Subcutaneous abdominal adipose tissue (tissue), 5 donors: ENCODE measurements around the gene SHC4.
A peak's percentile ranks its signal among the peaks of the same experiment; 100 is the strongest.
"Not testable (repeated sequence)": the region's sequence is repeated elsewhere in the genome, so short reads cannot be mapped to it uniquely, and the experiment has no call there.

Experiments used
- H3K27ac ChIP-seq: one replicate; pipeline ENCODE4 v1.7.0; 2013; ENCODE audit warnings: low read depth, mild to moderate bottlenecking, inconsistent platforms, low read length, moderate library complexity
- H3K27me3 ChIP-seq, 5 donors: one replicate each; pipeline ENCODE4 v1.7.0; 2013; ENCODE audit warnings: low read length in 5 of 5, inconsistent platforms in 1 of 5; ENCODE audit not compliant: control insufficient read depth in 5 of 5, insufficient read depth in 4 of 5
- H3K36me3 ChIP-seq, 5 donors: one replicate each; pipeline ENCODE4 v1.7.0; 2013; ENCODE audit warnings: low read length in 5 of 5; ENCODE audit not compliant: control insufficient read depth in 5 of 5, insufficient read depth in 5 of 5
- H3K4me1 ChIP-seq, 5 donors: one replicate each; pipeline ENCODE4 v1.7.0; 2013; ENCODE audit warnings: low read length in 5 of 5, mild to moderate bottlenecking in 3 of 5, moderate library complexity in 1 of 5; ENCODE audit not compliant: control insufficient read depth in 5 of 5, insufficient read depth in 5 of 5
- H3K4me3 ChIP-seq, 5 donors: one replicate each; pipeline ENCODE4 v1.7.0; 2013; ENCODE audit warnings: low read length in 5 of 5, low read depth in 1 of 5
- H3K9ac ChIP-seq, 5 donors: one replicate each; pipeline ENCODE4 v1.7.0; 2013; ENCODE audit warnings: low read length in 5 of 5, mild to moderate bottlenecking in 4 of 5, moderate library complexity in 3 of 5
- H3K9me3 ChIP-seq, 5 donors: one replicate each; pipeline ENCODE4 v1.7.0; 2013; ENCODE audit warnings: low read length in 5 of 5; ENCODE audit not compliant: control insufficient read depth in 5 of 5
- donor health status: healthy.
- donor health status: healthy.
- donor health status: healthy.
- donor health status: healthy.
- donor health status: healthy.

Gene SHC4

DNA sequence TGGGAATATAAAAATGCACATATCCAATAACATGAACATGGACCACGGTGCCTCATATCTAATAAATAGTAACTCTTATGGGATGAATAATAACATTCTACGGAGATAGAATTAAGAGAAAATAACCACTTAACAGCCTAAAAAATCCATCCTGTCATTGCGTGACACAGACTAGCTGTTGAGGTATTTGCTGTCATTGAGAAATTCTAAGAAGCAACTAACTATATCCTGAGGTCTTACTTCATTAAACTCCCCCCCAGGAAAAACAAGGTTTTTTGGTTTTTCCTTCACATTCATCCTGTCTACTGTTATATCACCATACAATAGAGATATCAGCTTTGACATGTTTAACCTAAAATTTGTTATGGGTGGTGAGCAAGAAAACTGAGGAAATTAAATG, 167.2 kb downstream of the SHC4 start:
- Histone ChIP-seq H3K4me1 (peaks cover 0 to 14% (median 4%) of the 10 kb centered on the region in 5 donors), H3K9ac (peak overlapping the region in 1 of 5 donors; percentile 30), H3K36me3 (no peaks in the 10 kb centered on the region), H3K9me3 (no peaks in the 10 kb centered on the region), H3K4me3 (peak overlapping the region in 1 of 5 donors; percentile 54), H3K27me3 (no peaks in the 10 kb centered on the region), H3K27ac (peak overlapping the region; percentile 51)

DNA sequence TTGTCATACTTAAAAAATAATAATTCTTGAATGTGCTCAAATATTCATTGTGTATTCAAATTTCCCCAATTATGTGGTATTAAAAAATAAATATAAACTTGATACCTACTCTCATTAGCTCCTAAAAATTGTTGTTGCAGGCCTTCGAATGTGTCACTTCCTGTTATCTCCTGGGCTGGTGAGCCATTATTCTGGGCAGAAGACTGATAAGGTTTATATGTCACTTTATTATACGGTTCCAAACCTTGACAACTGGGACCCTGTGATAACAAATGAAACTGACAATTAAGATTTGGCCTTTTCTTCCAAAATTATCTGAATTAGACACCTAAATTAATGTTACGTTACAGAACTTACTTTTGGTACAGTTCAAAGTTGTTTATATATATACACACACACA, 167.8 kb downstream of the SHC4 start:
- no peak overlapping the region for H3K27ac ChIP-seq
- H3K9ac ChIP-seq, result no peak overlapping the region
- no peak overlapping the region for H3K4me3 ChIP-seq
- H3K36me3 ChIP-seq, result no peaks in the 10 kb centered on the region
- no peaks in the 10 kb centered on the region for H3K27me3 ChIP-seq
- peaks cover 0 to 8% (median 3%) of the 10 kb centered on the region in 5 donors for H3K4me1 ChIP-seq
- H3K9me3 ChIP-seq, result no peaks in the 10 kb centered on the region

GRCh38 chr15:48794697-48795134, 169.0 kb downstream of the SHC4 start:
- Histone ChIP-seq H3K9me3 (no peaks in the 10 kb centered on the region), H3K27me3 (no peaks in the 10 kb centered on the region), H3K4me1 (peaks cover 0 to 6% (median 0%) of the 10 kb centered on the region in 5 donors), H3K9ac (peak overlapping the region in 1 of 5 donors; percentile 41), H3K4me3 (peak overlapping the region in 3 of 5 donors; percentile 22 to 50 (median 25)), H3K36me3 (peaks cover 0 to under 1% (median 0%) of the 10 kb centered on the region in 5 donors), H3K27ac (peak overlapping the region; percentile 2)

DNA sequence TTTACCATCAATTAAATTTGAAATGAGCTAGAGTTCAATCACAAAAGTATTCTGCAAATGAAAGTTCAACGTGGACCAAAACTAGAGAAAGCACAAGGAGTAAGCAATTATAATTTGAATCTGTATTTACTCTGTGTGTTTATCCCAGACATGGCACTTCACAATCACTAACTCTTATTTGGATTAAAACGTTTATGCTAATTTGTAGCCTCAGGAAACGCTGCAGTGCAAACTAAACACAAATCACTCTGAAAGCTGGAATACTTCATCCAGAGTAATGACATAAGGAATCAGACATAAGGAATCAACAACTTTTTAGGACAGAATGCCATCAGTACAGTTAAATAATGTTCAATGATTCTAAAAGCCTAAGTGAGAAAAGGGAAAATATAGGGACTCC, 171.3 kb downstream of the SHC4 start:
- peaks cover 0 to 6% (median 4%) of the 10 kb centered on the region in 5 donors for H3K36me3 ChIP-seq
- no peaks in the 10 kb centered on the region for H3K27me3 ChIP-seq
- no peak overlapping the region for H3K4me3 ChIP-seq
- no peak overlapping the region for H3K9ac ChIP-seq
- H3K9me3 ChIP-seq, result no peaks in the 10 kb centered on the region
- H3K4me1 ChIP-seq, result peaks cover 0 to 6% (median 0%) of the 10 kb centered on the region in 5 donors
- no peak overlapping the region for H3K27ac ChIP-seq

- peak overlapping the region in 4 of 5 donors; percentile 12 to 44 (median 32) for H3K4me3 ChIP-seq
- not testable (repeated sequence) for H3K27ac ChIP-seq, H3K9me3 ChIP-seq, H3K27me3 ChIP-seq, H3K9ac ChIP-seq, H3K36me3 ChIP-seq, H3K4me1 ChIP-seq
Measured at GRCh38 chr15:48790466-48791115, 173.1 kb downstream of the SHC4 start.

DNA sequence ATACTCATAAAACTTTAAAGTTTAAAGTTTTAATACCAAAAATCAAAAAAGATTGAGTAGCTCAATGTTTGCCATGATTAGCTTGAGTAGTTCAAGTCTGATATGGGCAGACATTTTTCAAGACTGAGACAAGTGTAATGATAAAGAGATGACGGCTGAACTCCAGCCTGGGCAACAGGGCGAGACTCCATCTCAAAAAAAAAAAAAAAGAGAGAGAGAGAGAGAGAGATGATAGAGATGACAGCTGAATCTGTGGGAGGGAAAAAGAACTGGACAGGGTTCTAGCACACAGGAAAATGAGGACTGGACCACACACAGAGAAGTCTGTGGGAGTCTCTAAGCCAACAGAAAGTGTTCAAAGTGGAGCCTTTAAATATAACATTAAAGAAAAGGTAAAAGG, 178.0 kb downstream of the SHC4 start:
- H3K4me1 ChIP-seq, result peaks cover 0 to 11% (median 5%) of the 10 kb centered on the region in 5 donors
- no peak overlapping the region for H3K27ac ChIP-seq
- H3K9me3 ChIP-seq, result no peaks in the 10 kb centered on the region
- peaks cover 4 to 22% (median 12%) of the 10 kb centered on the region in 5 donors for H3K36me3 ChIP-seq
- no peak overlapping the region for H3K9ac ChIP-seq
- H3K27me3 ChIP-seq, result no peaks in the 10 kb centered on the region
- no peak overlapping the region for H3K4me3 ChIP-seq

DNA sequence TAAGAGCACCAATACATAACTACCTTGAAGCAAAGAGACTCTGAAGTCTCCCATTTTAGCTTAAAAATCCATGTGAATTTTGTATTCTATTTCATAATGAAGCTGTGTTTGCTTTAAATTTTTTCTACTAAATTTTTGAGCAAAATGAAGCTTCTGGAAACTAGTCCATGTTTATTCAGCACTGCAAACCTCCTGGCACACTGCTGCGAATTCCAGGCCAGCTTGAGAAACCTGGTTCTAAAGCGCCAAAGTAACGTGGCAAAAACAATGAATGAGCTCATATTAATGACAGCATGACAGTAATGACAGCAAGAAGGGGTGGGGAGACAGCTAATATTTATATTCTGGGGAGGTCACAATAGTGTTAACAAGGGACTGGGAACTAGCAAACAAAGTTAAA, 178.5 kb downstream of the SHC4 start:
- peak overlapping the region in 1 of 5 donors; percentile 16 for H3K9ac ChIP-seq
- peaks cover 0 to 11% (median 5%) of the 10 kb centered on the region in 5 donors for H3K4me1 ChIP-seq
- no peak overlapping the region for H3K4me3 ChIP-seq
- H3K27ac ChIP-seq, result no peak overlapping the region
- H3K27me3 ChIP-seq, result no peaks in the 10 kb centered on the region
- no peaks in the 10 kb centered on the region for H3K9me3 ChIP-seq
- peaks cover 4 to 28% (median 12%) of the 10 kb centered on the region in 5 donors for H3K36me3 ChIP-seq

DNA sequence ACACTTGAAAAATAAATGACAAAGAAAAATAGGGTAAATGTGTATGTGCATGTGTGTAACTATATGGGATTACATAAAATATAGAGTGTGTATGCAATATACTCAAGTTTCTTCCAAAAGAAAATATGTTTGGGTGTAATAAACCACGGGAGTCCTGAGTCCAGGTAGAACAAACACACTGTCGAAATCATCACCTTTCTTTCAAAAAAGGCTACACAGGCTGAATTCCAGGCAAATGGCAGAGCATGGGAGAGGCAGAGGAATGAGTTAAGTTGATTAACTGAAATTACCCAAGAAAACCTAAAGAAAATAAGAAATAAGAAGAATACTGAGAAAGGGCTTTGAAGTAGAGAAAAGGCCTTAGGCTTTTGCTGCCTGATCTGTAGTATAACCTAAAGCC, 179.0 kb downstream of the SHC4 start:
- H3K27me3 ChIP-seq, result no peaks in the 10 kb centered on the region
- H3K4me3 ChIP-seq, result no peak overlapping the region
- H3K36me3 ChIP-seq, result peaks cover 4 to 28% (median 12%) of the 10 kb centered on the region in 5 donors
- H3K4me1 ChIP-seq, result peaks cover 0 to 11% (median 5%) of the 10 kb centered on the region in 5 donors
- H3K9ac ChIP-seq, result peak overlapping the region in 1 of 5 donors; percentile 16
- H3K9me3 ChIP-seq, result no peaks in the 10 kb centered on the region
- no peak overlapping the region for H3K27ac ChIP-seq

DNA sequence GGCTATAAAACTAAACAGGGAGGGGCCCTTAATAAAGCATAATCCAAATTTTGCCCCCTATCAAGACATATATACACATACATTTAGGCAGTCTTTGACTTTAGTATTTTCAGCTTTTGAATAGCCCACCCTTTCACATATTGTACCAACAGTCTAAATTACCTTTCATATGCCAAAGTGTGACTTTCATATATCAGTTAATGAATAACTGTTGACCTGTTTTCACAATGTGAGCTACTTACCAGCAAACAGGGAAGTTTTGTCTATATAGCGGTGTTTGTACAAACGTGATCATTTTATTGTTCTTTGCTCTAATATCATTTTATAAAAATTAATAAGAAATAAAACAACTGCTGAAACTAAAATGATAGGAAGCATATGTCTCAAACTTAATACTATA, 180.8 kb downstream of the SHC4 start:
- peaks cover 0 to 22% (median 8%) of the 10 kb centered on the region in 5 donors for H3K36me3 ChIP-seq

DNA sequence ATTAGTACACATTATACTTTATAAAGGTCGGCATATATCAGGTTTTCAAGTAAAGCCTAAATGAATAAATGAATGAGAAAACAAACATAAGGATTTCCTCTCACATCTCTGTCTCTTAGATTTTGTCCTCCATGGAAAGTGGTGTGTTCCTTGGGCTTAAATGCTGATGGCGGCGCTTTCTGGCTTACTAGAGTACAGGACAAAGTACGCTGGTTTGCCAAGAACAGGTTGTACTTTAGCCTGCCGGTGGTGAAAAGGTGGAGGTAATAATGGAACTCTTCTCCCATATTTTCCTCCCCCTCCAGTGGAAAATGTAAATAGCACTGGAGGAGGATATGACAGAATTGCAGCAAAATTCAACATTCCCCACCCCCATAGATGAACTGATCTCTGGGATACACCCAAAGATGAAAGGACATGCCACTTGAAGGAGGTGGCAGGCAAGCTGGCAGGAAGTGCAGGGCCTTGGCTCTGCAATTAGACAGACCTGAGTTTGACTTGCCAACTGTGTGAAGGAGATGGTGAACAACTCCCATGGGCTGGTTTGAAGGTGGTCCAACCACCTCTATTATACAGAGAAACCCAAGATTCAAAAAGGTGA, 182.1 kb downstream of the SHC4 start:
- H3K36me3 ChIP-seq, result peaks cover 0 to 22% (median 8%) of the 10 kb centered on the region in 5 donors
- H3K9me3 ChIP-seq, result no peaks in the 10 kb centered on the region
- H3K27ac ChIP-seq, result no peak overlapping the region
- H3K4me1 ChIP-seq, result peaks cover 0 to 11% (median 6%) of the 10 kb centered on the region in 5 donors
- H3K4me3 ChIP-seq, result no peak overlapping the region
- H3K27me3 ChIP-seq, result no peaks in the 10 kb centered on the region
- no peak overlapping the region for H3K9ac ChIP-seq

More for the DNA sequence above, 180.8 kb downstream of the SHC4 start:
- no peak overlapping the region for H3K9ac ChIP-seq
- H3K27me3 ChIP-seq, result no peaks in the 10 kb centered on the region
- H3K4me3 ChIP-seq, result no peak overlapping the region
- H3K27ac ChIP-seq, result no peak overlapping the region
- peaks cover 0 to 11% (median 5%) of the 10 kb centered on the region in 5 donors for H3K4me1 ChIP-seq
- no peaks in the 10 kb centered on the region for H3K9me3 ChIP-seq
